BJ (cell line): ENCODE measurements around the gene GCK. TPM values are rescaled to one million over a fixed set of nuclear protein-coding genes. Genes with fewer than 3 reads are reported as not detected.

Experiments
- CTCF ChIA-PET: fragments of 350-600 bp; formaldehyde crosslinking; extraction: SDS; loops from one replicate; lab custom pipeline; 2021; ENCODE audit warnings: antibody characterized with exemption, inconsistent platforms; lab: Yijun Ruan, JAX
- POLR2A ChIA-PET: fragments of 300-600 bp; sonication (Branson Sonifier 250); formaldehyde crosslinking; extraction: SDS; loops from one replicate; lab custom pipeline; 2021; ENCODE audit warnings: antibody characterized with exemption; lab: Charles Lee
- DNase-seq: peaks from one replicate; pipeline ENCODE4 v3.0.0-alpha.2; 2011; ENCODE audit warnings: low read depth
- H3K27me3 ChIP-seq: 2 replicates; pipeline ENCODE4 v1.6.0; 2011; ENCODE audit warnings: low read length; ENCODE audit not compliant: control insufficient read depth, insufficient read depth
- H3K36me3 ChIP-seq: 2 replicates; pipeline ENCODE4 v1.5.1; 2011; ENCODE audit warnings: low read length; ENCODE audit not compliant: control insufficient read depth, insufficient read depth
- H3K4me3 ChIP-seq: 2 replicates; pipeline ENCODE4 v1.5.1; 2011; ENCODE audit warnings: low read depth, mild to moderate bottlenecking, control low read depth, low read length
- polyA plus RNA-seq: library from polyadenylated mRNA; depleted of rRNA; stranded (reverse); fragments of >200 nt; gene quantifications from 2 replicates; pipeline ENCODE4 v1.2.3, GENCODE V29; 2011
- TF ChIP-seq, protein P1 (sequence below): IDR thresholded peaks from 2 replicates; pipeline ENCODE4 v1.5.1; 2011; ENCODE audit warnings: low read depth, mild to moderate bottlenecking, control low read depth, inconsistent platforms, low read length, moderate library complexity; ENCODE audit not compliant: insufficient read depth

GCK gene
- polyA plus RNA-seq, 1 experiment = 0.40 TPM

GRCh38 chr7:44216521-44217222, 27.4 kb upstream of the GCK start:
- TF ChIP-seq, protein P1, sequence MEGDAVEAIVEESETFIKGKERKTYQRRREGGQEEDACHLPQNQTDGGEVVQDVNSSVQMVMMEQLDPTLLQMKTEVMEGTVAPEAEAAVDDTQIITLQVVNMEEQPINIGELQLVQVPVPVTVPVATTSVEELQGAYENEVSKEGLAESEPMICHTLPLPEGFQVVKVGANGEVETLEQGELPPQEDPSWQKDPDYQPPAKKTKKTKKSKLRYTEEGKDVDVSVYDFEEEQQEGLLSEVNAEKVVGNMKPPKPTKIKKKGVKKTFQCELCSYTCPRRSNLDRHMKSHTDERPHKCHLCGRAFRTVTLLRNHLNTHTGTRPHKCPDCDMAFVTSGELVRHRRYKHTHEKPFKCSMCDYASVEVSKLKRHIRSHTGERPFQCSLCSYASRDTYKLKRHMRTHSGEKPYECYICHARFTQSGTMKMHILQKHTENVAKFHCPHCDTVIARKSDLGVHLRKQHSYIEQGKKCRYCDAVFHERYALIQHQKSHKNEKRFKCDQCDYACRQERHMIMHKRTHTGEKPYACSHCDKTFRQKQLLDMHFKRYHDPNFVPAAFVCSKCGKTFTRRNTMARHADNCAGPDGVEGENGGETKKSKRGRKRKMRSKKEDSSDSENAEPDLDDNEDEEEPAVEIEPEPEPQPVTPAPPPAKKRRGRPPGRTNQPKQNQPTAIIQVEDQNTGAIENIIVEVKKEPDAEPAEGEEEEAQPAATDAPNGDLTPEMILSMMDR = no peak
- ChIA-PET POLR2A (no interaction called here), CTCF (no interaction called here)

GRCh38 chr7:44216019-44216418, 26.8 kb upstream of the GCK start:
- POLR2A ChIA-PET = no interaction called here
- TF ChIP-seq, protein P1 = no peak
- CTCF ChIA-PET = interaction anchor here (0.6 kb wide), 1 partner anchor 9 kb away, joined by 3 read pairs; no protein-coding TSS in a partner anchor
- no peak for DNase-seq
- Histone ChIP-seq H3K4me3 (no peak overlapping the region), H3K27me3 (no peaks in the 10 kb centered on the region), H3K36me3 (peaks cover 20% of the 10 kb centered on the region)

More at GRCh38 chr7:44216521-44217222, 27.4 kb upstream of the GCK start:
- H3K36me3 ChIP-seq = peaks cover 15% of the 10 kb centered on the region
- DNase-seq = no peak
- H3K4me3 ChIP-seq = no peak overlapping the region
- H3K27me3 ChIP-seq = no peaks in the 10 kb centered on the region

- Histone ChIP-seq H3K36me3 (peaks cover 22% of the 10 kb centered on the region), H3K27me3 (no peaks in the 10 kb centered on the region), H3K4me3 (no peak overlapping the region)
- ChIA-PET POLR2A (no interaction called here), CTCF (interaction anchor here (0.6 to 1.2 kb wide), 2 partner anchors 10 to 14 kb away, joined by 3 read pairs; no protein-coding TSS in a partner anchor)
- DNase-seq = no peak
- TF ChIP-seq, protein P1 = no peak
Measured at GRCh38 chr7:44215531-44215930, 26.3 kb upstream of the GCK start.

- no peak overlapping the region for H3K4me3 ChIP-seq
- TF ChIP-seq, protein P1 = no peak
- DNase-seq = no peak
- peaks cover 34% of the 10 kb centered on the region for H3K36me3 ChIP-seq
- CTCF ChIA-PET = interaction anchor here (0.7 to 1.3 kb wide), 4 partner anchors 9 to 351 kb away, joined by 3 to 5 read pairs (median 4); no protein-coding TSS in a partner anchor
- POLR2A ChIA-PET = interaction anchor here (0.5 kb wide), 1 partner anchor 786 kb away, joined by 6 read pairs; no protein-coding TSS in a partner anchor
- H3K27me3 ChIP-seq = no peaks in the 10 kb centered on the region
Measured at GRCh38 chr7:44213877-44214388, 24.7 kb upstream of the GCK start.

- Histone ChIP-seq H3K27me3 (no peaks in the 10 kb centered on the region), H3K36me3 (peaks cover 37% of the 10 kb centered on the region), H3K4me3 (no peak overlapping the region)
- no peak for DNase-seq
- POLR2A ChIA-PET = no interaction called here
- TF ChIP-seq, protein P1 = no peak
- CTCF ChIA-PET = interaction anchor here (1.2 kb wide), 1 partner anchor 138 kb away, joined by 3 read pairs; no protein-coding TSS in a partner anchor
Measured at GRCh38 chr7:44213206-44213876, 24.1 kb upstream of the GCK start.
